ENCODE data around the gene RBM15. TPM values are rescaled to one million over a fixed set of nuclear protein-coding genes. Genes with fewer than 3 reads are reported as not detected.

The RBM15 gene
- total and polyA plus RNA-seq, 2 of the 4 experiments (the other 2 are of a cell fraction) = 6.3 to 31.7 TPM

GRCh38 chr1:110385369-110385768 lies 46.2 kb downstream of the RBM15 start (continued):
- TF ChIP-seq ELK1 (IDR thresholded peaks at IDR 0.05; ENCODE audit: borderline replicate concordance, low read depth, low read length) = no peak

GRCh38 chr1:110387048-110387754 lies 48.0 kb downstream of the RBM15 start:
- peaks cover 2% of the 10 kb centered on the region; the same call in 1 of the 2 replicates for H3K36me3 ChIP-seq (ENCODE audit: control insufficient read depth, insufficient read depth, low read length)
- no peak overlapping the region for H4K8ac ChIP-seq (ENCODE audit: low read depth in 2 of 2, low read length in 2 of 2)
- ATAC-seq (ENCODE audit: low read depth) (no peak), DNase-seq (no peak)
- BruUV-seq (replicated peaks) = no TSS peak
- intact Hi-C loops (cut with micrococcal nuclease) = no loop called here
- peaks cover 6% of the 10 kb centered on the region; the same call in 1 of the 2 replicates for H3K9me1 ChIP-seq (ENCODE audit: insufficient read depth, low read length)
- H2BK120ac ChIP-seq (ENCODE audit: low read depth, low read length) = no peak overlapping the region
- H3K27me3 ChIP-seq (ENCODE audit: control insufficient read depth, insufficient read depth, low read length) = no peaks in the 10 kb centered on the region
- no peak overlapping the region for H3K18ac ChIP-seq (ENCODE audit: low read depth, low read length)
- in situ Hi-C loops (cut with MboI; ENCODE audit: low sequenced_read_pairs) = no loop called here
- no peak overlapping the region for H3K56ac ChIP-seq (ENCODE audit: extremely low read depth, insufficient read depth, low read length)
- H3K27ac ChIP-seq (ENCODE audit: insufficient read depth, low read length) = no peak overlapping the region
- no peak overlapping the region for H2BK15ac ChIP-seq (ENCODE audit: low read depth, low read length)
- no peaks in the 10 kb centered on the region for H4K20me1 ChIP-seq (ENCODE audit: insufficient read depth, low read length)
- peaks cover 17% of the 10 kb centered on the region for H3K4me1 ChIP-seq (ENCODE audit: control insufficient read depth, insufficient read depth, low read length)
- no peak overlapping the region for H4K91ac ChIP-seq (ENCODE audit: insufficient read depth, low read depth, low read length)
- dilution Hi-C loops (cut with HindIII; ENCODE audit: low sequenced_read_pairs, unreplicated experiment) = no loop called here
- no peak overlapping the region for H4K5ac ChIP-seq (ENCODE audit: low read depth, low read length)
- no peak overlapping the region for H2BK5ac ChIP-seq (ENCODE audit: low read depth, low read length, poor library complexity, severe bottlenecking)
- H3K23ac ChIP-seq (ENCODE audit: low read depth, low read length) = no peak overlapping the region
- H3K4me2 ChIP-seq (ENCODE audit: low read depth, low read length) = no peak overlapping the region
- WGBS, 2 experiments (ENCODE audit: extremely low coverage in 2 of 2, insufficient read length in 1 of 2) = no CpG with 5 or more reads among the region's 1 CpG
- H3K14ac ChIP-seq (replicated peaks; ENCODE audit: low read depth, low read length) = no peak overlapping the region
- H2AFZ ChIP-seq (replicated peaks; ENCODE audit: low read length, poor library complexity) = no peak overlapping the region
- H2AK5ac ChIP-seq (ENCODE audit: low read depth, low read length) = no peak overlapping the region
- ChIA-PET CTCF (interaction anchor here (1.1 kb wide), 1 partner anchor 11 kb away, joined by 3 read pairs; no protein-coding TSS in a partner anchor), POLR2A (ENCODE audit: unreplicated experiment) (no interaction called here)
- TF ChIP-seq MXI1 (IDR thresholded peaks at IDR 0.05; ENCODE audit: borderline replicate concordance, low read depth, low read length) = no peak
- TF ChIP-seq MAFK (IDR thresholded peaks at IDR 0.05; ENCODE audit: low read depth, low read length) = peak; percentile 87
- no peak for TF ChIP-seq MAZ (IDR thresholded peaks at IDR 0.05; ENCODE audit: borderline replicate concordance, low read depth, low read length)
- no peak for TF ChIP-seq USF2 (IDR thresholded peaks at IDR 0.05; ENCODE audit: low read depth, low read length)
- TF ChIP-seq POLR2A (IDR thresholded peaks at IDR 0.05; ENCODE audit: low read depth, low read length) = no peak
- TF ChIP-seq FOS (IDR thresholded peaks at IDR 0.05; ENCODE audit: low read depth, low read length) = no peak
- no peak overlapping the region for H2AK9ac ChIP-seq (replicated peaks; ENCODE audit: low read depth, low read length, poor library complexity)
- no peak overlapping the region for H3K4me3 ChIP-seq (ENCODE audit: insufficient read depth, low read depth, low read length)
- no peak overlapping the region for H3K4ac ChIP-seq (ENCODE audit: low read depth, low read length)
- H2BK20ac ChIP-seq (ENCODE audit: low read depth, low read length) = no peak overlapping the region
- H3K9ac ChIP-seq (ENCODE audit: low read depth, low read length) = no peak overlapping the region
- H3K9me3 ChIP-seq (ENCODE audit: control insufficient read depth, insufficient read depth, low read length) = no peaks in the 10 kb centered on the region
- H3K79me1 ChIP-seq (ENCODE audit: low read depth in 1 of 2, low read length in 2 of 2) = peaks cover 0 to 27% of the 10 kb centered on the region in 2 experiments

Measured in IMR-90 (cell line).